ENCODE measurements around the gene SYMPK. TPM values are rescaled to one million over a fixed set of nuclear protein-coding genes. Genes with fewer than 3 reads are reported as not detected.

Gene SYMPK
- total and polyA plus RNA-seq, 2 experiments from 2014 or later: 33.4 to 41.6 TPM

- Histone ChIP-seq H3K4me1 (ENCODE audit: insufficient read depth) (peaks cover 38% of the 10 kb centered on the region), H3K4me3 (no peak overlapping the region), H3K9me2 (replicated peaks; ENCODE audit: insufficient read depth) (no peaks in the 10 kb centered on the region), H3K36me3 (replicated peaks; ENCODE audit: insufficient read depth, low read depth) (no peaks in the 10 kb centered on the region), H3K4me2 (peak overlapping the region; percentile 82), H3K9me3 (ENCODE audit: low read depth) (no peaks in the 10 kb centered on the region), H3K79me2 (no peaks in the 10 kb centered on the region), H4K20me1 (ENCODE audit: insufficient read depth, poor library complexity, severe bottlenecking) (peaks cover 6% of the 10 kb centered on the region), H2AFZ (no peak overlapping the region), H3K27me3 (no peaks in the 10 kb centered on the region), H3K27ac (no peak overlapping the region)
- no peak for DNase-seq (ENCODE audit: low spot score)
- WGBS (ENCODE audit: low lambda C conversion rate, missing lambda C conversion rate): 60% methylated on average over 4 of the region's 4 CpGs
- no peak for TF ChIP-seq EZH2 (IDR thresholded peaks at IDR 0.05; ENCODE audit: borderline replicate concordance)
- TF ChIP-seq CTCF (IDR thresholded peaks at IDR 0.05; ENCODE audit: poor library complexity): no peak
- TF ChIP-seq EZH2phosphoT487 (IDR thresholded peaks at IDR 0.05; ENCODE audit: low read depth, severe bottlenecking, unreplicated experiment): no peak
Observed at GRCh38 chr19:45780146-45780447, 82.8 kb downstream of the SYMPK start.

- Histone ChIP-seq H3K9me2 (replicated peaks; ENCODE audit: insufficient read depth) (no peaks in the 10 kb centered on the region), H3K27ac (no peak overlapping the region), H4K20me1 (ENCODE audit: insufficient read depth, poor library complexity, severe bottlenecking) (peaks cover 6% of the 10 kb centered on the region), H2AFZ (no peak overlapping the region), H3K79me2 (no peaks in the 10 kb centered on the region), H3K27me3 (no peaks in the 10 kb centered on the region), H3K9me3 (ENCODE audit: low read depth) (no peaks in the 10 kb centered on the region), H3K36me3 (replicated peaks; ENCODE audit: insufficient read depth, low read depth) (no peaks in the 10 kb centered on the region), H3K4me2 (peak overlapping the region; percentile 82), H3K4me1 (ENCODE audit: insufficient read depth) (peaks cover 38% of the 10 kb centered on the region), H3K4me3 (no peak overlapping the region)
- 33% methylated on average over 32 of the region's 48 CpGs for WGBS (ENCODE audit: low lambda C conversion rate, missing lambda C conversion rate)
- no peak for TF ChIP-seq EZH2 (IDR thresholded peaks at IDR 0.05; ENCODE audit: borderline replicate concordance)
- no peak for TF ChIP-seq EZH2phosphoT487 (IDR thresholded peaks at IDR 0.05; ENCODE audit: low read depth, severe bottlenecking, unreplicated experiment)
- TF ChIP-seq CTCF (IDR thresholded peaks at IDR 0.05; ENCODE audit: poor library complexity): peak; percentile 51
- DNase-seq (ENCODE audit: low spot score): peak; percentile 88
Observed at GRCh38 chr19:45779231-45780145, 83.5 kb downstream of the SYMPK start.

GRCh38 chr19:45778010-45778661 is 84.8 kb downstream of the SYMPK start:
- Histone ChIP-seq H3K9me3 (ENCODE audit: low read depth) (no peaks in the 10 kb centered on the region), H3K79me2 (no peaks in the 10 kb centered on the region), H3K4me3 (no peak overlapping the region), H4K20me1 (ENCODE audit: insufficient read depth, poor library complexity, severe bottlenecking) (peaks cover 6% of the 10 kb centered on the region), H3K9me2 (replicated peaks; ENCODE audit: insufficient read depth) (no peaks in the 10 kb centered on the region), H2AFZ (no peak overlapping the region), H3K4me1 (ENCODE audit: insufficient read depth) (peaks cover 25% of the 10 kb centered on the region), H3K27me3 (no peaks in the 10 kb centered on the region), H3K27ac (no peak overlapping the region), H3K36me3 (replicated peaks; ENCODE audit: insufficient read depth, low read depth) (no peaks in the 10 kb centered on the region), H3K4me2 (no peak overlapping the region)
- no peak for TF ChIP-seq EZH2 (IDR thresholded peaks at IDR 0.05; ENCODE audit: borderline replicate concordance)
- TF ChIP-seq EZH2phosphoT487 (IDR thresholded peaks at IDR 0.05; ENCODE audit: low read depth, severe bottlenecking, unreplicated experiment): no peak
- TF ChIP-seq CTCF (IDR thresholded peaks at IDR 0.05; ENCODE audit: poor library complexity): no peak
- 97% methylated on average over 28 of the region's 28 CpGs for WGBS (ENCODE audit: low lambda C conversion rate, missing lambda C conversion rate)
- DNase-seq (ENCODE audit: low spot score): no peak

Data from hepatocyte (in vitro differentiated cells).